Bronchial epithelial cell (primary cell): ENCODE measurements around the gene ARMH2. TPM values are rescaled to one million over a fixed set of nuclear protein-coding genes. Genes with fewer than 3 reads are reported as not detected.

ENCODE experiments used
- DNase-seq: peaks from one replicate; pipeline ENCODE4 v3.0.0-alpha.2; 2010; ENCODE audit warnings: low read depth
- FAIRE-seq: peaks from 2 replicates; lab custom pipeline; 2011; peaks lifted over from hg19 to GRCh38; lab: Jason Lieb, UNC
- H3K27me3 ChIP-seq: 2 replicates; pipeline ENCODE4 v1.5.1; 2011; ENCODE audit warnings: low read length; ENCODE audit not compliant: control insufficient read depth, insufficient read depth
- H3K36me3 ChIP-seq: 2 replicates; pipeline ENCODE4 v1.5.1; 2011; ENCODE audit warnings: low read length; ENCODE audit not compliant: control insufficient read depth, insufficient read depth
- H3K4me3 ChIP-seq: 2 replicates; pipeline ENCODE4 v1.5.1; 2011; ENCODE audit warnings: mild to moderate bottlenecking, low read depth, low read length, control low read depth
- total RNA-seq: library from RNA; depleted of rRNA; stranded (reverse); fragments of >200 nt; gene quantifications from 2 replicates; pipeline ENCODE4 v1.2.1, GENCODE V29; 2014
- TF ChIP-seq, protein P1 (sequence below): IDR thresholded peaks from 2 replicates; pipeline ENCODE4 v1.5.1; 2011; ENCODE audit warnings: mild to moderate bottlenecking, moderate library complexity, low read length, control low read depth, inconsistent platforms; ENCODE audit not compliant: insufficient read depth, severe bottlenecking

The ARMH2 gene
- total RNA-seq, 1 donor from 2014 or later = not detected

- FAIRE-seq = no peak
- DNase-seq = no peak
- Histone ChIP-seq H3K36me3 (no peaks in the 10 kb centered on the region), H3K4me3 (no peak overlapping the region), H3K27me3 (peaks cover 1% of the 10 kb centered on the region)
- TF ChIP-seq, protein P1, sequence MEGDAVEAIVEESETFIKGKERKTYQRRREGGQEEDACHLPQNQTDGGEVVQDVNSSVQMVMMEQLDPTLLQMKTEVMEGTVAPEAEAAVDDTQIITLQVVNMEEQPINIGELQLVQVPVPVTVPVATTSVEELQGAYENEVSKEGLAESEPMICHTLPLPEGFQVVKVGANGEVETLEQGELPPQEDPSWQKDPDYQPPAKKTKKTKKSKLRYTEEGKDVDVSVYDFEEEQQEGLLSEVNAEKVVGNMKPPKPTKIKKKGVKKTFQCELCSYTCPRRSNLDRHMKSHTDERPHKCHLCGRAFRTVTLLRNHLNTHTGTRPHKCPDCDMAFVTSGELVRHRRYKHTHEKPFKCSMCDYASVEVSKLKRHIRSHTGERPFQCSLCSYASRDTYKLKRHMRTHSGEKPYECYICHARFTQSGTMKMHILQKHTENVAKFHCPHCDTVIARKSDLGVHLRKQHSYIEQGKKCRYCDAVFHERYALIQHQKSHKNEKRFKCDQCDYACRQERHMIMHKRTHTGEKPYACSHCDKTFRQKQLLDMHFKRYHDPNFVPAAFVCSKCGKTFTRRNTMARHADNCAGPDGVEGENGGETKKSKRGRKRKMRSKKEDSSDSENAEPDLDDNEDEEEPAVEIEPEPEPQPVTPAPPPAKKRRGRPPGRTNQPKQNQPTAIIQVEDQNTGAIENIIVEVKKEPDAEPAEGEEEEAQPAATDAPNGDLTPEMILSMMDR = no peak
Observed at GRCh38 chr6:24832794-24833193, 34.1 kb upstream of the ARMH2 start.

- FAIRE-seq (no peak), DNase-seq (no peak)
- Histone ChIP-seq H3K4me3 (no peak overlapping the region), H3K36me3 (no peaks in the 10 kb centered on the region), H3K27me3 (peaks cover 1% of the 10 kb centered on the region)
- TF ChIP-seq, protein P1 = no peak
Observed at GRCh38 chr6:24831771-24832716, 33.3 kb upstream of the ARMH2 start.

GRCh38 chr6:24829657-24830056, 30.9 kb upstream of the ARMH2 start:
- FAIRE-seq = no peak
- no peaks in the 10 kb centered on the region for H3K36me3 ChIP-seq
- TF ChIP-seq, protein P1 = no peak

DNA sequence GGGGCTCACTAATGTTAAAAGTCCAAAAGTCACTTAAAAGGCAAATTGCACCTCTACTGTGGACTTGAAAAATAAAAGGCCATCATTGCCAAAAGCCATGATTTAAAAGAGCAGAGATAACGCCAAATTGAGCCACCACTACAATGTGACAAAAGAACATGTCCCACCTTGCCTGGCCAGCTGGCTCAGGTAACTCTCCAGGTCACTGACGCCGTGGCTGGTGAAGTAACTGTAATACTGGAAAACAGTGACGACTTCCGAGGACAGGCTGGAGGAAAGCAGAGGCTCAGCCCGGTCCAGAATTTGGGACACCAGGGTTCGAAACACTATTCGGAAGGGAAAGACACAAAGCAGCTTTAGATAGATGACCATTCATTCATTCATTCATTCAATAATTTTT, 29.3 kb upstream of the ARMH2 start:
- FAIRE-seq = no peak
- TF ChIP-seq, protein P1 = no peak
- H3K36me3 ChIP-seq = no peaks in the 10 kb centered on the region
- DNase-seq = no peak
- no peak overlapping the region for H3K4me3 ChIP-seq
- H3K27me3 ChIP-seq = no peaks in the 10 kb centered on the region

More at GRCh38 chr6:24829657-24830056, 30.9 kb upstream of the ARMH2 start:
- no peak for DNase-seq
- H3K4me3 ChIP-seq = no peak overlapping the region
- H3K27me3 ChIP-seq = no peaks in the 10 kb centered on the region

DNA sequence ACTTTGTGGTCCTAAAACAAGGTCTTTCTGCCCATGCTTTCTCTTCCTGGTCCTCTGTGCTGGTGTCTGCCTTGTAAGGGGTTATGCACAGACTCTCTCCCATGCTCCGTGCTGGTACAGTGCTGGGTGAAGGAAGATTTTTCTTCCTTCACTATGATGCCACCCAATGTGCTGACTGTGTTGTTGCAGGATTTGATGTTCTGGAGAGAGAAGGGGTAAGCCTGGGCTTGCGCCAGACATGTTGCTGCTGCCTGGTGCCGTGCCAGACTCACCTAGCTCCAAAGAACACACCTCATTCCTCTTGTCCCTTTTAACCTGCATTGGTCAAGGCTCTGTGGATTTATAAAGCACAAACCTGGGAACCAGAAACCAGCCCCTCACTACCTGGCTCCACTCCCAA, 28.4 kb upstream of the ARMH2 start:
- Histone ChIP-seq H3K36me3 (no peaks in the 10 kb centered on the region), H3K27me3 (no peaks in the 10 kb centered on the region), H3K4me3 (no peak overlapping the region)
- no peak for FAIRE-seq
- peak; percentile 80 for DNase-seq
- TF ChIP-seq, protein P1 = peak; percentile 21
